Epithelial cell of esophagus (primary cell): Measurements from ENCODE around the gene CHRNG.

Experiments used
- DNase-seq: peaks from one replicate; pipeline ENCODE4 v3.0.0; 2010; ENCODE audit warnings: low read depth
- H3K4me3 ChIP-seq: 2 replicates; pipeline ENCODE4 v1.5.1; 2011; ENCODE audit warnings: mild to moderate bottlenecking, low read length, control low read depth
- TF ChIP-seq, protein P1 (sequence below): IDR thresholded peaks from 2 replicates; pipeline ENCODE4 v1.5.1; 2011; ENCODE audit warnings: low read depth, mild to moderate bottlenecking, low read length, control low read depth, inconsistent platforms; ENCODE audit not compliant: insufficient read depth; ENCODE audit errors: missing control alignments

Gene CHRNG, protein sequence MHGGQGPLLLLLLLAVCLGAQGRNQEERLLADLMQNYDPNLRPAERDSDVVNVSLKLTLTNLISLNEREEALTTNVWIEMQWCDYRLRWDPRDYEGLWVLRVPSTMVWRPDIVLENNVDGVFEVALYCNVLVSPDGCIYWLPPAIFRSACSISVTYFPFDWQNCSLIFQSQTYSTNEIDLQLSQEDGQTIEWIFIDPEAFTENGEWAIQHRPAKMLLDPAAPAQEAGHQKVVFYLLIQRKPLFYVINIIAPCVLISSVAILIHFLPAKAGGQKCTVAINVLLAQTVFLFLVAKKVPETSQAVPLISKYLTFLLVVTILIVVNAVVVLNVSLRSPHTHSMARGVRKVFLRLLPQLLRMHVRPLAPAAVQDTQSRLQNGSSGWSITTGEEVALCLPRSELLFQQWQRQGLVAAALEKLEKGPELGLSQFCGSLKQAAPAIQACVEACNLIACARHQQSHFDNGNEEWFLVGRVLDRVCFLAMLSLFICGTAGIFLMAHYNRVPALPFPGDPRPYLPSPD

DNA sequence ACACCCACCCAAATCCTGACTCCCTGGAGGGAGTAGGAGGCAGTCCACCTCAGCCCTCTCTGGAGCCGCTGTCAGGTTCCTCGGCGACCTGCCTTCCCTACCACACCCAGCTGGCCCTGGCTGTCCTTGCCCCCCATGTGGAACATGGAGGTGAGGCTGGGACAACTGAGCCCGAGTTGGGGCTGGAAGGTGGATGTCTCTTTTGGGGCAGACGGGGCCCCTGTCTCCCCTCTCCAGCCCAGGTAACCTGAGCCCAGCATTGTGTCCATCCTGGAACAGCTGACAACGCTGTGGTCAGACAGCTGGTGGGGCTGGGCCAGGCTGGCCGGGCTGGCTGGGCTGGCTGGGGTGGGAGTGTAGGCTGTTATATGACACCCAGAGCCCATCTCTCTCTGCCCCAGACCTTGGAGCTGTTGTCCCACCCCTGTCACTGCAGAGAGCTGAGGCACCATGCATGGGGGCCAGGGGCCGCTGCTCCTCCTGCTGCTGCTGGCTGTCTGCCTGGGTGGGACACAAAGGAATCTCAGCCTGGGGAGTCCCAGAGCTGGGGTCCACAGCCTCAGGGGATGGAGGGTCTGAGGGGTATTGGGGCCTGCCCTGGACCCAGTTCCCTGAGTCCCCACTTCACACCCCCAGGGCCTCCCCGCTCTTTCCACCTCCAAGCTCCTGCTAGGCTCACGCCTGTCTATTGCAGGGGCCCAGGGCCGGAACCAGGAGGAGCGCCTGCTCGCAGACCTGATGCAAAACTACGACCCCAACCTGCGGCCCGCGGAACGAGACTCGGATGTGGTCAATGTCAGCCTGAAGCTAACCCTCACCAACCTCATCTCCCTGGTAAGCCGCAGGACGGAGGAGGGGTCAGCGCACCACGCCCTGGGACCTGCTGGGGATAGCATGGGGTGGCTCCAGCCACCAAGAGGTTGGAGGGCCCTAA, at the start of gene CHRNG:
TSS of gene CHRNG (plus strand) at position 395 of the 934 bp plus-strand sequence. CDS start at position 451, 56 bp downstream.
- TF ChIP-seq, protein P1, sequence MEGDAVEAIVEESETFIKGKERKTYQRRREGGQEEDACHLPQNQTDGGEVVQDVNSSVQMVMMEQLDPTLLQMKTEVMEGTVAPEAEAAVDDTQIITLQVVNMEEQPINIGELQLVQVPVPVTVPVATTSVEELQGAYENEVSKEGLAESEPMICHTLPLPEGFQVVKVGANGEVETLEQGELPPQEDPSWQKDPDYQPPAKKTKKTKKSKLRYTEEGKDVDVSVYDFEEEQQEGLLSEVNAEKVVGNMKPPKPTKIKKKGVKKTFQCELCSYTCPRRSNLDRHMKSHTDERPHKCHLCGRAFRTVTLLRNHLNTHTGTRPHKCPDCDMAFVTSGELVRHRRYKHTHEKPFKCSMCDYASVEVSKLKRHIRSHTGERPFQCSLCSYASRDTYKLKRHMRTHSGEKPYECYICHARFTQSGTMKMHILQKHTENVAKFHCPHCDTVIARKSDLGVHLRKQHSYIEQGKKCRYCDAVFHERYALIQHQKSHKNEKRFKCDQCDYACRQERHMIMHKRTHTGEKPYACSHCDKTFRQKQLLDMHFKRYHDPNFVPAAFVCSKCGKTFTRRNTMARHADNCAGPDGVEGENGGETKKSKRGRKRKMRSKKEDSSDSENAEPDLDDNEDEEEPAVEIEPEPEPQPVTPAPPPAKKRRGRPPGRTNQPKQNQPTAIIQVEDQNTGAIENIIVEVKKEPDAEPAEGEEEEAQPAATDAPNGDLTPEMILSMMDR: no peak
- H3K4me3 ChIP-seq: no peak within 1 kb of the TSS
- DNase-seq: no peak

DNA sequence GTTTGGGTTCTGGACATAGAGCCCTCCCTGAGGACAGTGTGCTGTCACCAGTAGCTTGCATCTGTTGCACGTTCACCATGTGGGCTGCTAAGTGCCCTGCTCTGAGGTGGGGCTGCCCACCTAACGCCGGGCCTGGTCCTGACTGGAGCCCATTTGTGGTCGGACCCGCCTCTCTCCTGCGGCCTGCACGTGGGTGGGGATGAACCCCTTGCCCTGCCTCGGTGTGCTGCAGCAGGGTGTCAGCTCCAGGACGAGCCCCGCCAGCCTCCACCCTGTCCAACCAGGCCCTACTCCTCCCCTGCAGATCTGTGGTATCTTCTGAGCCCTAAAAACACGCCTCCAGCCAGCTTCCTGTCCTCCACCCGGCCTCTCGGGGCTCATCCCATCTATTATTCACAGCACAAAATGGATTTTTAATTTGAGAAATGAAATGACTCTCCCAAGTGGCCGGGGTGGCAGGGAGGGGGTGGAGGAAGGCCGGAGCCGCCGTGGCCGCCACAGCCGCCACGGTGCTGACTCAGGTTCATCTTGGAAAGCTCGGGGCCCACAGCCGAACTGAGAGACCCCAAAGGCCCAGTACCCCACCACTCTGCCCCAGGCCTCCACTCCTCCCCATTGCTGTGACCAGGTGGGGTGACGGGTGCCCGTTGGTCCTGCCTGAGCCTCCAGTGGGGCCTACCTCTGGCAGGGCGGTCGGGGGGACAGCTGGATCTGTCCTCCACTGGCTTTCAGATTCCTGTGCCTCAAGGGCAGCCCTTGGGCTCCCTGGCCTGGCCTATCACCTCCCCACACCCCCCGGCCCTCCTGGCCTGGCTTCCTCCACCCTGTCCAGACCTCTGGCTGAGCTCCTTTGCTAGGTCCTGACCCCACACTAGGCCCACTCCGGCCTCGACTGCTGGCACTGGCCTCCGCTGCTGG, 49.0 kb upstream of the CHRNG start:
- no peak overlapping the region for H3K4me3 ChIP-seq
- TF ChIP-seq, protein P1: no peak
- no peak for DNase-seq

DNA sequence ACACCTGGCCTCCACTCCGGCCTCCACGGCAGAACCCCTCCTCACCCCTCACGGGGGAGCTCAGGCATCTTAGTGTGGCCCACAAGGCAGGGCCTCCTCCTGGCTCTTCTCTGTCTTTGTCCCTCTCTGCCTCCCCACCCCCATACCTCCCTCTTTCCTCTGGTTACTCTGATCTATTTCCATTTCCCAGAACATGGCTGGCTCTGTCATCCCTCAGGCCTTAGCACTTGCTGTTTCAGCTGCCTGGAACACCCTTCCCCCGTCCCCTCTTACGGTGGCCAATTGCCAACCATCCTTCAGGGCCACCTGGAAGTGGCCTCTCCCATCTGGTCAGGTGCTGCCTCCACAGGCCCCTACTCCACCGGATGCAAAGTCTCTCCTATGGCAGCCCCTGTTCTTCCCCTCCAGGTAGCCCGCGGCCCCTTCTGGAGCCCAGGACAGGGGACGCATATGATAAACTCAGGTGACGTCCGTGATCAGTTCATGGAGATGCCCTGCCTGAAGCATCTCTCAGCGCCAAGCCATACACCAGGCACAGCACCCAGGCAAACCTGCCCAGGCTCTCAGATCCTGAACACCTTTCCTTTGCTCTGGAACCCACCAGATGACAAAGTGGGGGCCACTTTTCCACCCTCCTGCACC, 48.2 kb upstream of the CHRNG start:
- TF ChIP-seq, protein P1: no peak
- no peak for DNase-seq
- no peak overlapping the region for H3K4me3 ChIP-seq

DNA sequence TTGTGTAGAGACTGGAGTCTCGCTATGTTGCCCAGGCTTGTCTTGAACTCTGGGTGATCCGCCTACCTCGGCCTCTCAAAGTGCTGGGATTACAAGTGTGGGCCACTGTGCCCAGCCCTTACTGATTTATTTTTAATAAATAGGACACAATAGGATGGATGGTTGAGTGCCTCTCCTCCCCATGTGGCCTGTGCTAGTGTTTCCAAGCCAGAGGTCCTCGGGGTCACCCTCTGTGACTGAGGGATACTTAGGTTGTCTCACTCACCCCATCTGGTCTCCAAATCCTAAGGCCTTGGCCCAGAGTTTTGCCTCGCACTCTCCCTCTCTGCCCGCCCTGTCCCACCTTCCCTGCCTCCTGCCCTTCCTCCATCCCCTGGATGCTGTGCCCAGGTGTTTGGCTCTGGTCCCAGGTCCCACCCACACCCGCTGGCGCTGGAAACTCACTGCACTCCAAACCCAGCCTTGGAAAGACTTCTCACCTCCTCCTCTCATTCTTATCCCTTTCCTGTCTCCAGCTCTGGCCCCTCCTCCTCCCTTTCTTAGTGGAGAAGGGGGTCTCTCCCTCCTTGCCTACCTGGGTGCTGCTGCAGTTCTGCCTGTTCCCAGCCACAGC, 47.1 kb upstream of the CHRNG start:
- DNase-seq: no peak
- no peak overlapping the region for H3K4me3 ChIP-seq
- TF ChIP-seq, protein P1: no peak

DNA sequence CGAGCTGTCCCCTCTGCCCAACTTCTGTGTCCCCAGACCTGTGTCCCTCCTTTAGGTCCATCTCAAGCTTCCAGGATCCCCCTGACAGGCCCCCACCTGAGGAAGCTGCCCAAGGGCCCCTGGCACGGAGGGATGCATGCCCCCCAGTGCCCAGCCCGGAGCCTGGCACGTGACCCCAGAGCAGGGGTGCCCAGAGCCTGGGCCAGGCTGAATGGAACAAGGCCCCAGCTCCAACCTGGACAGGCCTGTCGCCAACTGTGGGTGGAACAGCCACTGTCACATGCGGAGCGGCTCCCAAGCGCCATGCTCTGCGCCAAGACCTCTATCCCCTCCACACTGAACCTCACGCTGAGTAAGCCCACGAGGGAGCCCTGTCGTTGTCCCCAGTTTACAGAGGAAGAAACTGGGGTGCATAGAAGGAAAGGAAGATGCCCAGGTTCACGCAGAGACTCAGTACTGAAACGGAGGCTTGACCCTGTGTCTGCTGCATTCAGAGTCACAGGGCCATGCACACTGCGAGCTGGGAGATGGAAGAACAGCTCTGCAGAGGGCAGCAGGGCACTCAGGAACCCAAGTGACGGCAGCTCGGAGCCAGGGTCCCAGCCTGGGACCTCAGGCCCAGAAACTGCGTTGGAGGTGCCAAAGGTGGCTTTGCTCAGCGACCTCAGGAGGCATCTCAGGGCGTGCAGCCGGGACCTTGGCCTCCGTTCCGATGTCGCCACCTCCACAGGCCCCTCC, 46.4 kb upstream of the CHRNG start:
- TF ChIP-seq, protein P1: no peak
- no peak for DNase-seq
- no peak overlapping the region for H3K4me3 ChIP-seq
